Astrocyte of the cerebellum (primary cell): Measurements from ENCODE around the gene PSMA7.

Experiments
- DNase-seq: peaks from one replicate; pipeline ENCODE4 v3.0.0-alpha.2; 2011; ENCODE audit warnings: low read depth
- H3K4me3 ChIP-seq: 2 replicates; pipeline ENCODE4 v1.5.1; 2011; ENCODE audit warnings: mild to moderate bottlenecking, low read depth, low read length, moderate library complexity
- CTCF ChIP-seq: IDR thresholded peaks from 2 replicates; pipeline ENCODE4 v1.5.1; 2012; ENCODE audit warnings: low read length, low read depth, moderate library complexity, mild to moderate bottlenecking; ENCODE audit errors: missing control alignments
- in situ Hi-C: cut with HindIII; loops from 2 replicates; pipeline ENCODE4 v1.10.0; 2017; ENCODE audit warnings: low sequenced_read_pairs

PSMA7 gene

GRCh38 chr20:62164879-62165761 is 21.9 kb upstream of the PSMA7 start:
- TF ChIP-seq CTCF = no peak
- H3K4me3 ChIP-seq = no peak overlapping the region
- no peak for DNase-seq
- in situ Hi-C loops = no loop called here

DNA sequence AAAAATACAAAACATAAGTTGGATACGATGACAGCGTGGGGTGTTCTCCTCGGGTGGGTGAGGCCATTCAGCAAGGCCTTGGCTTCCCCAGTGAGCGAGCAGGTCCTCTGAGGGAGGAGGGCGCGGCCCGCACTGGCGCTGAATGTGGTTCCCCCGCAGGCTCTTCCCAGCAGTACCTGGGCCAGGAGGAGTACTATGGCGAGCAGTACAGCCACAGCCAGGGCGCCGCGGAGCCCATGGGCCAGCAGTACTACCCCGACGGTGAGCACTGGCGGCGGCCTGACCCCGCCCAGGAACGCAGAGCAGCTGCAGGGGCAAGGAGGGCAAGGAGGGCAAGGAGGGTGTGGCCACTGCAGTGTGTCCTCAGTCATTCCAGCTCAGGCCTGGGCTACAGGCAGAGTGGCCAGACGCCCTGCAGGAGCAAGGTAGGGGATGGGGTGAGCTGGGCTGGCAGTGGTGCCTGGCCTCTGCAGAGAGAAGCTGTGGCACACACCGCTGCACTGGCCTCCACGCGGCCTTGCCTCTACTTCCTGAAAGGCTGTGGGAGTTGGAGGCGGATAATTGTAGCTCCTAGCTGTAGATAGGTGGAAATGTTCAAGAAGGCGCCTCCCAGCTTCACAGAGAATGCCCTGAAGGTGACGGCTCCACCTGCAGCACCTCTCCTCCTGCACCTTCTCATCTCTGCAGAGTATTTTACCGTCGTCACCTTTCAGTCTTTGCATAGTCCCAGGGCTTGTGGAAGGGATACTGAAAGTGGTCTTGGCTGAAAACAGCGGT is 21.0 kb upstream of the PSMA7 start:
- TF ChIP-seq CTCF = no peak
- in situ Hi-C loops = no loop called here
- DNase-seq = no peak

GRCh38 chr20:62163485-62163865 is 20.3 kb upstream of the PSMA7 start:
- in situ Hi-C loops = no loop called here
- TF ChIP-seq CTCF = no peak
- H3K4me3 ChIP-seq = no peak overlapping the region
- no peak for DNase-seq

More for the DNA sequence above, 21.0 kb upstream of the PSMA7 start:
- H3K4me3 ChIP-seq = no peak overlapping the region

GRCh38 chr20:62162765-62163484 is 19.7 kb upstream of the PSMA7 start:
- no peak for DNase-seq
- no peak overlapping the region for H3K4me3 ChIP-seq
- in situ Hi-C loops = no loop called here
- TF ChIP-seq CTCF = no peak

DNA sequence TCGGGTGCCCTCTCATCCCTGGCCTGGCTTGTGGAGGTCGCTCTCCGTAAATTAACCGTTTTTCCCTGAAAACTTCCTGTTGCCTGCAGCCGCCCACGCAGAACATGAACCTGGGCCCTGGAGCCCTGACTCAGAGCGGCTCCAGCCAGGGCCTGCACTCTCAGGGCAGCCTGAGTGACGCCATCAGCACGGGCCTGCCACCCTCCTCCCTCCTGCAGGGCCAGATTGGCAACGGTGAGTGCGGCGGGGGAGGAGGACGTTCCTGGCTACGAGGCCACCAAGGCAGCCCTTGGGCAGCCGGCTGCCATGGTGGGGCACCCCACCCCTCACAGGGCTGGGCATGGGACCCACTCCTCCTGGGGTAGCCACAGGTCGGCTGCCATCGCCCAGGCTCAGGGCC is 18.2 kb upstream of the PSMA7 start:
- TF ChIP-seq CTCF = no peak
- DNase-seq = no peak
- in situ Hi-C loops = no loop called here
- no peak overlapping the region for H3K4me3 ChIP-seq

GRCh38 chr20:62160876-62161275 is 17.7 kb upstream of the PSMA7 start:
- DNase-seq = no peak
- in situ Hi-C loops = no loop called here
- TF ChIP-seq CTCF = no peak
- no peak overlapping the region for H3K4me3 ChIP-seq
